GM12864 (cell line): ENCODE measurements around the gene MGAT5.

Experiments used
- DNase-seq: peaks from one replicate; pipeline ENCODE4 v3.0.0-alpha.2; 2011; ENCODE audit warnings: low read depth
- H3K4me3 ChIP-seq: 2 replicates; pipeline ENCODE4 v1.5.1; 2011; ENCODE audit warnings: mild to moderate bottlenecking, low read depth, low read length, control low read depth
- TF ChIP-seq, protein P1 (sequence below): IDR thresholded peaks from 2 replicates; pipeline ENCODE4 v1.5.1; 2011; ENCODE audit warnings: low read depth, mild to moderate bottlenecking, moderate library complexity, low read length, control low read depth, inconsistent platforms; ENCODE audit errors: missing control alignments

MGAT5 gene

GRCh38 chr2:134333646-134334189, 79.8 kb downstream of the MGAT5 start:
- TF ChIP-seq, protein P1, sequence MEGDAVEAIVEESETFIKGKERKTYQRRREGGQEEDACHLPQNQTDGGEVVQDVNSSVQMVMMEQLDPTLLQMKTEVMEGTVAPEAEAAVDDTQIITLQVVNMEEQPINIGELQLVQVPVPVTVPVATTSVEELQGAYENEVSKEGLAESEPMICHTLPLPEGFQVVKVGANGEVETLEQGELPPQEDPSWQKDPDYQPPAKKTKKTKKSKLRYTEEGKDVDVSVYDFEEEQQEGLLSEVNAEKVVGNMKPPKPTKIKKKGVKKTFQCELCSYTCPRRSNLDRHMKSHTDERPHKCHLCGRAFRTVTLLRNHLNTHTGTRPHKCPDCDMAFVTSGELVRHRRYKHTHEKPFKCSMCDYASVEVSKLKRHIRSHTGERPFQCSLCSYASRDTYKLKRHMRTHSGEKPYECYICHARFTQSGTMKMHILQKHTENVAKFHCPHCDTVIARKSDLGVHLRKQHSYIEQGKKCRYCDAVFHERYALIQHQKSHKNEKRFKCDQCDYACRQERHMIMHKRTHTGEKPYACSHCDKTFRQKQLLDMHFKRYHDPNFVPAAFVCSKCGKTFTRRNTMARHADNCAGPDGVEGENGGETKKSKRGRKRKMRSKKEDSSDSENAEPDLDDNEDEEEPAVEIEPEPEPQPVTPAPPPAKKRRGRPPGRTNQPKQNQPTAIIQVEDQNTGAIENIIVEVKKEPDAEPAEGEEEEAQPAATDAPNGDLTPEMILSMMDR = no peak
- no peak overlapping the region for H3K4me3 ChIP-seq
- DNase-seq = no peak

DNA sequence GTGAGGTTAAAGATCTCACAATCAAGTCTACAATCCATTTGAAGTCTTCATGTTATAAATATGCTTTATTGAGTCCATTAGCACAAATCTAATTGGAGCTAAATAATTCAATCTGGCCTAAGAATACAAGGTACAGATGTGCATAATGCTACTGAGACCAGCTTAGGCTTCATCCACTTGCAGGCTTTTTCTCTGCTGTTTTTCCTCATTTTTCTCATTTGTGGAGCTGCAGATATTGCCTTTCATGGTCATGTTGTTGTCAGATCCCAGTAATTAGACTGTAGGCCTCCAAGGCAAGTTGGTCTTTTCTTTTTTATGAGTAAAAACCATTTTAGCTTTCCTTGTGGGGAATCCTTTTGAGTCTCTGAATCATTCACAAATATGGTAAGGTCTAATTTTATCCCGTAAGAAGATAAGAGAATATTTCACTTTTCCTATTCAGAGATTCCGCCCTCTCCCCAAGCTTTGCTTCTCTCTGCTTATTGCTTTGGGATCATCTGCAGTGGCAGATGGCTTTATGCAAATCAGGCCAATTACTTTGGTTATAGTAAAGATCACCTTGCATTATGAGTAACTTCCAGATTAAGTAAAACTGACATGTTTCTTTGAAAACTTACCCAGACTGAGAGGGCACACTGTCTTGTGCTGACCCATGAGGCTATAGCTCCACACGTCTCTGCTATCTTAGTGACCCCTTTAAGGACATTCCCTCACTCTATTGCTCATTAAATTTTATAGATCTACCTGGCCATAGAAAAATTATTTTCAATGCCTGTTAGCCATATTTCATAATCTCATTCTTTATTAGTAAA, 80.9 kb downstream of the MGAT5 start:
- TF ChIP-seq, protein P1 = no peak
- no peak overlapping the region for H3K4me3 ChIP-seq
- DNase-seq = no peak

DNA sequence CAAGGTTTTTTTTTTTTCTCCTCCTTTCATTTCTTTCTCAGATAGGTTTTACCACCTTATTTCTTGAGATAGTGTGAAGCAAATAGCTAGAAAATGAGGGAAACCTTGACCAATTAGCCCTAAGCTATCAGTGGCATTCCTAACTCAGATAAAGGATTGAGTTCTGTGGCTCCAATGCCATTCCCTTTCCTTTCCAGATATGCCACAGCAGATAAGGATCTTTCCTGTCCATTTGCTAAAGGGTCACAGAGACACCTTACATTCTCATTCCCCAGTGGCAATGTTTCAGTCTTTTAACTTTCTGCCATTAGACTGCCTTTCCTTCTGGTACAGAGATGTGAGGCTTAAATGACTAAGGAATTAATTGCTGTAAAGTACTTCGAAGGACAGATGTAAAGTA, 81.7 kb downstream of the MGAT5 start:
- TF ChIP-seq, protein P1 = no peak
- DNase-seq = no peak

GRCh38 chr2:134336352-134336751, 82.5 kb downstream of the MGAT5 start:
- DNase-seq = peak; percentile 31
- H3K4me3 ChIP-seq = no peak overlapping the region
- TF ChIP-seq, protein P1 = no peak

More for the DNA sequence above, 81.7 kb downstream of the MGAT5 start:
- H3K4me3 ChIP-seq = no peak overlapping the region

DNA sequence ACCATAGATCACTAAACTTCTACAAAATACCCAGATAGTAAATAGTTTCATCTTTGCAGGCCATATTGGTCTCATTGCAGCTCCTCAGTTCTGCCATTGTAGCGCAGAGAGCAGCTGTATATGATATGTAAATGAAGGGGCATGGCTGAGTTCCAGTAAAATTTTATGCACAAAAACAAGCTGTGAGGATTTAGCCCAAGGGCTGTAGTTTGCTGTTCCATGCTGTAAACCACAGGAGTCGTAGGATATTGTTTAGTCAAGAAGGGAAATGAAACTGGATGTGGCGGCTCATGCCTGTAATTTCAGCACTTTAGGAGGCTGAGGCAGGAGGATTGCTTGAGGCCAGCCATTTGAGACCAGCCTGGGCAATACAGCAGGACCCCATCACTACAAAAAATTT, 83.0 kb downstream of the MGAT5 start:
- DNase-seq = no peak
- H3K4me3 ChIP-seq = no peak overlapping the region
- TF ChIP-seq, protein P1 = no peak

- no peak for DNase-seq
- no peak overlapping the region for H3K4me3 ChIP-seq
- TF ChIP-seq, protein P1 = no peak
Measured at GRCh38 chr2:134337631-134338030, 83.8 kb downstream of the MGAT5 start.
